Coronary artery (tissue), 2 donors: Measurements from ENCODE around the gene LRRFIP1.
A peak's percentile ranks its signal among the peaks of the same experiment; 100 is the strongest.

Source experiments
- DNase-seq: peaks from one replicate; pipeline ENCODE4 v3.0.0-alpha.2; 2017; ENCODE audit warnings: low spot score
- H3K27ac ChIP-seq, 2 donors: fragments of 200-600 bp; sonication (generic); one replicate each; pipeline ENCODE4 v1.5.1; 2016 to 2019
- H3K4me3 ChIP-seq: fragments of 200-600 bp; sonication (generic); 2 replicates; pipeline ENCODE4 v1.5.1; 2016; ENCODE audit warnings: mild to moderate bottlenecking, moderate library complexity
- CTCF ChIP-seq: fragments of 200-600 bp; sonication (generic); IDR thresholded peaks from one replicate; pipeline ENCODE4 v1.5.1; 2019; ENCODE audit warnings: antibody characterized with exemption

The LRRFIP1 gene

GRCh38 chr2:237630216-237631000 is 3.0 kb downstream of the LRRFIP1 start:
- DNase-seq, result no peak
- Histone ChIP-seq H3K4me3 (no peak overlapping the region), H3K27ac (peak overlapping the region in 1 of 2 donors; percentile 86)
- no peak for TF ChIP-seq CTCF

- H3K27ac ChIP-seq, result peak overlapping the region in 1 of 2 donors; percentile 86
- no peak overlapping the region for H3K4me3 ChIP-seq
- TF ChIP-seq CTCF, result no peak
- DNase-seq, result no peak
These were observed 3.8 kb downstream of the LRRFIP1 start for GRCh38 chr2:237631007-237631785.

- no peak for DNase-seq
- H3K27ac ChIP-seq, result peak overlapping the region in 1 of 2 donors; percentile 86
- no peak for TF ChIP-seq CTCF
- no peak overlapping the region for H3K4me3 ChIP-seq
These were observed 4.6 kb downstream of the LRRFIP1 start for GRCh38 chr2:237631801-237632585.

GRCh38 chr2:237633061-237633561 is 5.7 kb downstream of the LRRFIP1 start:
- TF ChIP-seq CTCF, result no peak
- no peak for DNase-seq
- Histone ChIP-seq H3K4me3 (peak overlapping the region; percentile 26), H3K27ac (peak overlapping the region; percentile 26 to 86)

- DNase-seq, result no peak
- Histone ChIP-seq H3K27ac (no peak overlapping the region), H3K4me3 (no peak overlapping the region)
- TF ChIP-seq CTCF, result no peak
These were observed 9.2 kb downstream of the LRRFIP1 start for GRCh38 chr2:237636578-237636977.

- Histone ChIP-seq H3K4me3 (no peak overlapping the region), H3K27ac (no peak overlapping the region)
- no peak for DNase-seq
- TF ChIP-seq CTCF, result no peak
These were observed 10.2 kb downstream of the LRRFIP1 start for GRCh38 chr2:237637429-237638135.
